Activated CD8-positive, alpha-beta memory T cell treated with anti-CD3 and anti-CD28 coated beads, Interleukin-2, amount 10 ng/mL, durations not matched to agents 7 days and 5 days (primary cell): ENCODE data around the gene MAL. TPM values are rescaled to one million over a fixed set of nuclear protein-coding genes. Genes with fewer than 3 reads are reported as not detected.

Experiments used
- ATAC-seq: fragments of 150-1000 bp; cut with Tn5 transposase; one replicate; pipeline ENCODE4 v1.10.0; 2021; ENCODE audit warnings: moderate library complexity
- CTCF ChIA-PET: fragments of 350-600 bp; sonication (Branson Sonifier 250); formaldehyde crosslinking; loops from one replicate; lab custom pipeline; 2021; ENCODE audit warnings: antibody characterized with exemption; lab: Charles Lee
- DNase-seq: peaks from one replicate; pipeline ENCODE4 v3.0.0-alpha.2; 2020
- H3K27ac Mint-ChIP-seq: one replicate; pipeline ENCODE4 v1.8.0; 2021; ENCODE audit warnings: mild to moderate bottlenecking, mixed read lengths
- H3K27me3 Mint-ChIP-seq: one replicate; pipeline ENCODE4 v1.8.0; 2021; ENCODE audit warnings: mixed read lengths
- H3K36me3 Mint-ChIP-seq: one replicate; pipeline ENCODE4 v1.8.0; 2021; ENCODE audit warnings: mild to moderate bottlenecking, mixed read lengths
- H3K4me1 Mint-ChIP-seq: one replicate; pipeline ENCODE4 v1.8.0; 2021; ENCODE audit warnings: mixed read lengths
- H3K4me3 Mint-ChIP-seq: one replicate; pipeline ENCODE4 v1.8.0; 2021; ENCODE audit warnings: mild to moderate bottlenecking, moderate library complexity, mixed read lengths
- H3K9me3 Mint-ChIP-seq: one replicate; pipeline ENCODE4 v1.8.0; 2022; ENCODE audit warnings: low read depth, mixed read lengths
- total RNA-seq, 2 experiments: library from RNA; stranded (reverse); gene quantifications; one replicate each; pipeline ENCODE4 v1.2.3, GENCODE V29; 2021

The MAL gene
- total RNA-seq, 2 experiments from 2014 or later: 54.6 to 178 TPM

DNA sequence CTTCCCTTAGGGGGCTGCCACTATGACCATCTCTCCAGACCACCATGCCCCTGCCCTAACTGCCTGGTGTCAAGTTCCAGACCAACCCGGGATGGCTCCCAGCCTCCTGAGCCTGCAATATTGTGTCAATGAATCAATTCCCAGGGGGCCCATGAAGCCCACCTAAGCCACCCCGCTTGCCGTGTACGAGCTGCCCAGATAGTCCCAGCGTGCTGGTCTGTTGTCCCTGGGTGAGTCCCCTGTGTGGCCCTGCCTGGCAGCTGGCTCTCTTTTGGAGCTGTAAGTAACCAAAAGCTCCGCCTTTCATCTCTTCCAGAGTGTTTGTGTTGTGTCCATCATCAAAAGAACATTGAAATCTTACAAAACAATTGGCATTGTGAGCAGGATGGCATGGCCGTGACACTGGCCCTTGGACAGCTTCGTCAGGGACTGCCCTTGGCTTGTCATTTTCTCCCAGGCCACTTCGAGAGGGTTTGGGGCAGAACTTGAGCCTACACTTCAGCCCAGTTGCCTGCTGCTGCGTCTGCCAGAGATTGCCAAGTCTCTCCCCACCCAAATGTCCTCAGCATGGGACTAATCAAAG is 11.3 kb upstream of the MAL start:
- no peak overlapping the region for H3K4me3 Mint-ChIP-seq
- H3K27ac Mint-ChIP-seq: no peak overlapping the region
- DNase-seq: no peak
- H3K36me3 Mint-ChIP-seq: no peaks in the 10 kb centered on the region
- CTCF ChIA-PET: interaction anchor here (1.1 to 2.3 kb wide), 3 partner anchors 9 to 60 kb away, joined by 3 to 10 read pairs (median 3); partner anchors contain the start of gene MAL
- ATAC-seq: no peak
- H3K9me3 Mint-ChIP-seq: no peaks in the 10 kb centered on the region
- H3K4me1 Mint-ChIP-seq: peaks cover 20% of the 10 kb centered on the region
- no peaks in the 10 kb centered on the region for H3K27me3 Mint-ChIP-seq

DNA sequence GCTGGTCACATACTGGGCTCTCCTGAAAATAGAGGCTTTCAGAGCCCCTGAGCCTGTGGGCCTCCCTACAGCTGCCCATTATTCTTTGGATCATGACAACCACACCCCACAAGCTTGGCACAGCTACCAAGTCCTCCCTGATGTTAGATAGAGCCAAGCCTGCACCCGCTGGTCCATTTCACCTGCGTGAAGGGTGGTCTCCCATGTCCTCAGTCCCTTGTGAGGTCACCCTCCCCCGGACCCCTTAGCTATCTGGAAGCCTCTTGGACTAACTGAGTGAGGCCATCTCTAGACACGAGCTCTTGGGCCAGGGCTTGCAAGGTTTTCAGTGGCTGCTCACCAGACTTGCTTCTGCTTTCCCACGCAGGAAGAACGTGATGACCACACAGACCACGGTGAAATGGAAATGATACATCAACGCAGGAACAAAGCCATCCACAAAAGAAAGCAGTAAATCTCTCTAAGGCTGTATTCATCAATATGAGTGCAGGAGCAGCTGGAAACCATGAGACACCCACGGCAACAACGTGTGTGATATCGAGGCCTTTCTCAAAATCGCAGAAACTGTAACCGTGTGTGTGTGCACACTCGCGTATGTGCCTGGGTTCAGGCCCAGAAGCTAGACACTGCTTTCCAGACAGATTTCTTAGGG is 10.1 kb upstream of the MAL start:
- ATAC-seq: peak; percentile 44
- no peaks in the 10 kb centered on the region for H3K9me3 Mint-ChIP-seq
- CTCF ChIA-PET: interaction anchor here (0.8 to 1.9 kb wide), 4 partner anchors 29 to 106 kb away, joined by 3 to 7 read pairs (median 4); partner anchors contain the start of gene MRPS5
- H3K4me3 Mint-ChIP-seq: no peak overlapping the region
- DNase-seq: peak; percentile 50
- no peaks in the 10 kb centered on the region for H3K27me3 Mint-ChIP-seq
- H3K36me3 Mint-ChIP-seq: no peaks in the 10 kb centered on the region
- H3K27ac Mint-ChIP-seq: peak overlapping the region; percentile 34
- peaks cover 21% of the 10 kb centered on the region for H3K4me1 Mint-ChIP-seq

DNA sequence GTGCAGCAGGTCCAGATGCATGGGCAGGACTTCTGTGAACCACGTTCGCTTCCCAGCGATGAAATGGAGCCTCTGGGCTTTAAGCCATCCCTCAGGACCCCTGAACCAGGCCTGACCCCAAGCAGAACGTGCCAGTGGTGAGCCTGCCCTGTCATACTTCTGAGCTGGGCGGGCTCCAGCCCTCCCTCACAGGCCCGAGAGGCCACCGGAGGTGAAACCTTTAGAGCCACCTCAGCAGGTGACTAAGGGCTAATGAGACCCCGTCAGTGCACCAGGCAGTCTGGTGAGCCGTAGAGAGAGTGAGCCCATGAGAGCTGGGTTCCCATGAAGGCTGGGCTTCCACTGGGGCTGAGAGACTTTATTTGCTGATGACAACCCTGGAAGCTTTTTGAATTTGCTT is 8.9 kb upstream of the MAL start:
- no peaks in the 10 kb centered on the region for H3K36me3 Mint-ChIP-seq
- H3K4me1 Mint-ChIP-seq: peaks cover 21% of the 10 kb centered on the region
- no peak for ATAC-seq
- DNase-seq: no peak
- CTCF ChIA-PET: interaction anchor here (1.3 to 3.4 kb wide), 4 partner anchors 30 to 99 kb away, joined by 3 to 13 read pairs (median 7); no protein-coding TSS in a partner anchor
- no peak overlapping the region for H3K4me3 Mint-ChIP-seq
- H3K27me3 Mint-ChIP-seq: no peaks in the 10 kb centered on the region
- H3K27ac Mint-ChIP-seq: no peak overlapping the region
- no peaks in the 10 kb centered on the region for H3K9me3 Mint-ChIP-seq

- CTCF ChIA-PET: interaction anchor here (1.3 to 3.4 kb wide), 3 partner anchors 60 to 98 kb away, joined by 3 to 13 read pairs (median 7); no protein-coding TSS in a partner anchor
- DNase-seq (no peak), ATAC-seq (no peak)
- no peak overlapping the region for H3K4me3 Mint-ChIP-seq
- H3K4me1 Mint-ChIP-seq: peaks cover 21% of the 10 kb centered on the region
- no peak overlapping the region for H3K27ac Mint-ChIP-seq
- no peaks in the 10 kb centered on the region for H3K36me3 Mint-ChIP-seq
- H3K27me3 Mint-ChIP-seq: peaks cover 2% of the 10 kb centered on the region
- H3K9me3 Mint-ChIP-seq: no peaks in the 10 kb centered on the region
Observed at GRCh38 chr2:95017071-95017501, 8.4 kb upstream of the MAL start.

DNA sequence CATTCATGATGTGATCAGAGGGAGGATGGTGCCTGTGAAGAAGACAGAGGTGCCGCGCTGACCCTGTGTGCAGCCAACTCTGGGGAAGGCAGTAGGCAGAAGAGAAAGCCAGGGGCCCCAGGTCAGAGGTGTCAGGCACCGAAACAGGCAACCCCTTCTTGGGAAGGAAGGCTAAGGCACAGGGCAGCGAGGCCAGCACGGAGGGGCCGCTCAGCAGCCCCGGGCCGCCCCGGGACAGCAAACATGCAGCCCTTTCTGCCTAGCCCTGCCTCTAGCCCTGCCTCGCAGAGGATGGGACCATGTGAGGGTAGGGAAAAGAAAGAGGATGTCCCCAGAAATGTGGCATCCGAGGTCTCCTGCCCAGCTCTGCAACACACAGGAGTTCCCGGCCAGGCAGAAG is 7.7 kb upstream of the MAL start:
- Mint-ChIP-seq H3K9me3 (no peaks in the 10 kb centered on the region), H3K27ac (no peak overlapping the region), H3K27me3 (peaks cover 2% of the 10 kb centered on the region), H3K36me3 (no peaks in the 10 kb centered on the region), H3K4me1 (peaks cover 23% of the 10 kb centered on the region), H3K4me3 (no peak overlapping the region)
- no peak for DNase-seq
- no peak for ATAC-seq
- CTCF ChIA-PET: interaction anchor here (1.3 to 3.4 kb wide), 2 partner anchors 62 to 98 kb away, joined by 3 to 13 read pairs; no protein-coding TSS in a partner anchor

DNA sequence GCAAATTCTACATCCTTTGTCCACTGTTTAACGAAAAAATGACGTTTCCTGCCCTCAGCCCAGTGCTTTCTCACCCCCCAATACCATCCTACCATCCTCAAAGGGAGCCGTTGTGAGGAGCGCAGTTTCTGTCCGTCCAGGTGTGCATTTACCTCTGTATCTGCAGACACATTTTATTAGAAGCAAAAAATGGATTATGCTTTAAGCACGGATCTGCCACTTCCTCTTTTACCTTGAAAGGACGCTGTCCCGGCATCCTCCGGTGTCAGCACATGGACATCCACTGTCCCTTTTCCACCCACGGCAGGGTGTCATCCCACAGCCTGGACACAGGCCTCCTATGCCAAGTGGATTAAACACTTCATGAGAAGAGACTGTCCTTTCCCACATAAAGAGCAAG is 7.2 kb upstream of the MAL start:
- Mint-ChIP-seq H3K27ac (no peak overlapping the region), H3K4me3 (no peak overlapping the region), H3K27me3 (peaks cover 4% of the 10 kb centered on the region), H3K4me1 (peaks cover 25% of the 10 kb centered on the region), H3K9me3 (no peaks in the 10 kb centered on the region), H3K36me3 (no peaks in the 10 kb centered on the region)
- DNase-seq: no peak
- no peak for ATAC-seq
- CTCF ChIA-PET: interaction anchor here (1.5 to 3.4 kb wide), 2 partner anchors 61 to 97 kb away, joined by 7 to 13 read pairs; no protein-coding TSS in a partner anchor

DNA sequence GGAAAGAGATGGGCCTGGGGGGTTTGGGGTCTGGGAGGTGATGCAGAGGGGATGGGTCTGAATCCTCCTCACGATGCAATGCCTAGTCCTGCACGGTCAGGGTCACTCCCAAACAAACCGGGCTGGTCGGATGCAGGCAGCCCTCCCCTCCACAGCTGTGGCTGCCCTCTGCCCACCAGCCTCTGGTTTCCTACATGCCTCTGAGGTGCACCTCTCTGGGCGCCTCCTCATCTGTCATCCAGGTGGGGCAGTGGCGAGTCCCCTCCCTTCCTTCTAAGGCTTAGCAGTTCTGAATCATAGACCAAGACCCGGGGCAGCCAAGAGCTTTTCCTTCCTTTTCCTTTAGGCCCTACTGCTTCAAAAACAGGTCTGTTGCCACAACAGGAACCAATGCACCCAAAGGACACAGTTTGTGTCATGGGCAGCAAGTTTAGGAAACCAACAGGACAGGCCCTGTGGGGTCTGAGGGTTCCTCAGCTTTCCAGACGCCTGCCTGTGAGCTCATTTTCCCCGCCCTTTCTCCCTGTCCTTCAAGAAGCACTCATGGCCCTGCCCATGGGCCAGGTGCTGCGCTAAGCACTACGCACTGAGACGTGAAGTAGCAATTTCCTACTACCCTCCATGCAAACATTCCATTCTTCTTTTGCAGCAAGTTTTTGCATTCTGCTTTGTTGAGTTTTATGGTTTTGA is 6.5 kb upstream of the MAL start:
- H3K4me1 Mint-ChIP-seq: peaks cover 30% of the 10 kb centered on the region

DNA sequence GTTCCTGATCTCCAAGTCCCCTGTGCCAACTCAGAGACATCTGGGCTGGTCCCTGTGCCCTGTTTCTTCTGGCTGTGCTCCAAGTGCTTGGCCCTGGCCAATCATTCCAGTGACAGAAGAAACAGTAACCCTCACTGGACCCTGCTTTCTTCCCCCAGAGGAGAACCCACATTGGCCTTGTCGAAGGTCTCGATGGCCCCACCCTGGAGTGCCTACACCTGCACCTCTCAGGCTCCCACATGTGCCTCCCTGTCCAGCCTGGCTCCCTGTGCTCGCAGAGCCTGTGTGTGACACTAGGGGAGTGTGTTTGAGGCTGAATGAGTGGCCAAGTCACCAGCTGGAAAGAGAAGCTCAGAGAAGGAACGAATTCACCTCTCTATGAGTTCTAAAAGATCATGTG is 5.9 kb upstream of the MAL start:
- DNase-seq: no peak
- ATAC-seq: no peak
- no peaks in the 10 kb centered on the region for H3K36me3 Mint-ChIP-seq
- no peak overlapping the region for H3K27ac Mint-ChIP-seq
- CTCF ChIA-PET: interaction anchor here (1.5 to 3.4 kb wide), 2 partner anchors 60 to 96 kb away, joined by 7 to 13 read pairs; no protein-coding TSS in a partner anchor
- H3K9me3 Mint-ChIP-seq: no peaks in the 10 kb centered on the region
- H3K4me1 Mint-ChIP-seq: peaks cover 35% of the 10 kb centered on the region
- H3K27me3 Mint-ChIP-seq: peaks cover 13% of the 10 kb centered on the region
- no peak overlapping the region for H3K4me3 Mint-ChIP-seq

More for the DNA sequence above, 6.5 kb upstream of the MAL start:
- Mint-ChIP-seq H3K36me3 (no peaks in the 10 kb centered on the region), H3K27me3 (peaks cover 7% of the 10 kb centered on the region), H3K27ac (no peak overlapping the region), H3K9me3 (no peaks in the 10 kb centered on the region), H3K4me3 (no peak overlapping the region)
- DNase-seq (no peak), ATAC-seq (no peak)
- CTCF ChIA-PET: interaction anchor here (1.5 to 3.4 kb wide), 2 partner anchors 61 to 96 kb away, joined by 7 to 13 read pairs; no protein-coding TSS in a partner anchor

DNA sequence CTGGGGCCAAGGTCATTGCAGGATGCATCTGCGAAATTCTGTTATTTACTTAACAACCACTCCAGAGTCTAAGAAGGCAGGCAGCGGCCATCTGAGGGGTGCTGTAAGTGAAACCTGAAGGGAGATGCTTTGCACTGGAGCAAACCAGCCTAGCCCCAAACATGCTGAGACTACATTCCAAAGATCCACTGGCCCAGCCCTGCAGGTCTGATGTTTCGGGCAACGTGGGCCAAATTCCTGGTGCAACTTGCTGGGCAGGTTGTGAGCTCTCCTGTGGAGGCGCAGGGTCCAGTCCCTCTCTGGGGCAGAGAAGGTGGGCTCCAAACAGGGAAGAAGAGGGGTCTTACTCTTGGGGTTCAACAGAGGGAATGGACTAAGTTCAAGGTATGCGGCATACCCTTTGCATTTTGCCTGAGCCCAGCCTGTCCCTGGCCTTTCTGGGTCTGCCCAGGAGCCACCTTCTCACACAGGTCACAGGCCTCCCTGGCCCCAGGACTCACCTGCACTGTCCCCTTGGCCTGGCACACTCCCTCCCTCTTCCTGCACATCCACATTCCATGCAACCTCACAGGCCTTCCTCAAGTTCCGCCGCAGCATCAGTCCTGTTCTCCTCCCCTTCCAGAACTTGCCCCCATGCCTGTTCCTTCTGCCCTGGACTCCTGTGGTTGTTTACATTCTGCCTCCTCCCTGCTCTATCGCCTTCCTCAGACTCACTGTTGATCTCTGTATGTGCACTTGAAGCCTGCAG is 5.1 kb upstream of the MAL start:
- CTCF ChIA-PET: interaction anchor here (0.6 to 8.3 kb wide), 3 partner anchors 59 to 96 kb away, joined by 3 to 414 read pairs (median 131); no protein-coding TSS in a partner anchor
- Mint-ChIP-seq H3K4me3 (no peak overlapping the region), H3K36me3 (no peaks in the 10 kb centered on the region), H3K27ac (no peak overlapping the region), H3K27me3 (peaks cover 17% of the 10 kb centered on the region), H3K4me1 (peaks cover 29% of the 10 kb centered on the region), H3K9me3 (no peaks in the 10 kb centered on the region)
- ATAC-seq (no peak), DNase-seq (no peak)

- CTCF ChIA-PET: interaction anchor here (0.6 to 8.3 kb wide), 3 partner anchors 58 to 95 kb away, joined by 3 to 414 read pairs (median 131); no protein-coding TSS in a partner anchor
- Mint-ChIP-seq H3K27me3 (peaks cover 20% of the 10 kb centered on the region), H3K4me3 (no peak overlapping the region), H3K4me1 (peaks cover 28% of the 10 kb centered on the region), H3K27ac (no peak overlapping the region), H3K36me3 (peaks cover 2% of the 10 kb centered on the region), H3K9me3 (no peaks in the 10 kb centered on the region)
- DNase-seq (no peak), ATAC-seq (no peak)
Observed at GRCh38 chr2:95021023-95021416, 4.5 kb upstream of the MAL start.

DNA sequence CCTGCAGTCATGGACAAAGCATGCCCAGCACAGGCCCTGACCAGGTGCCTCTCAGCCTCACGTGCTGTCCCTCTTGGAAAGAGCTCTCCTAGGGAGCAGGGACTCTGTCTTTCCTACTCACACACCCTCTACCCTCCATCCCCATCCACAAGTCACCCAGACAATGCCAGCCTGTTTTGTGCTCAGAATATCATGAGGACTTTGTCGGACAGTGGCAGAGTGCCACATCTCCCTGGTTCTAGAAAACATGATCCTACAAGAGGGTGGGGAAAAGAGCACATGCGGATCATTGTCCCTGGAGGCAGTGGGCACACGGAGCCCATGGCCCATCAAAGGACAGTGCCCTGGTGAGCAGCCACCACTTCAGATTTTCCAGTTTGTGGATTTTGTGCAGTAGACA is 3.7 kb upstream of the MAL start:
- H3K27ac Mint-ChIP-seq: no peak overlapping the region
- CTCF ChIA-PET: interaction anchor here (0.6 to 8.3 kb wide), 22 partner anchors 10 to 142 kb away, joined by 3 to 414 read pairs (median 6); partner anchors contain the start of genes MRPS5 and ZNF514
- H3K4me3 Mint-ChIP-seq: no peak overlapping the region
- H3K36me3 Mint-ChIP-seq: peaks cover 4% of the 10 kb centered on the region
- H3K4me1 Mint-ChIP-seq: peaks cover 36% of the 10 kb centered on the region
- DNase-seq (no peak), ATAC-seq (no peak)
- H3K9me3 Mint-ChIP-seq: no peaks in the 10 kb centered on the region
- H3K27me3 Mint-ChIP-seq: peaks cover 26% of the 10 kb centered on the region
